ENCODE results near the gene CCNH. TPM values are rescaled to one million over a fixed set of nuclear protein-coding genes. Genes with fewer than 3 reads are reported as not detected.

The CCNH gene
- total RNA-seq: 118 TPM

DNA sequence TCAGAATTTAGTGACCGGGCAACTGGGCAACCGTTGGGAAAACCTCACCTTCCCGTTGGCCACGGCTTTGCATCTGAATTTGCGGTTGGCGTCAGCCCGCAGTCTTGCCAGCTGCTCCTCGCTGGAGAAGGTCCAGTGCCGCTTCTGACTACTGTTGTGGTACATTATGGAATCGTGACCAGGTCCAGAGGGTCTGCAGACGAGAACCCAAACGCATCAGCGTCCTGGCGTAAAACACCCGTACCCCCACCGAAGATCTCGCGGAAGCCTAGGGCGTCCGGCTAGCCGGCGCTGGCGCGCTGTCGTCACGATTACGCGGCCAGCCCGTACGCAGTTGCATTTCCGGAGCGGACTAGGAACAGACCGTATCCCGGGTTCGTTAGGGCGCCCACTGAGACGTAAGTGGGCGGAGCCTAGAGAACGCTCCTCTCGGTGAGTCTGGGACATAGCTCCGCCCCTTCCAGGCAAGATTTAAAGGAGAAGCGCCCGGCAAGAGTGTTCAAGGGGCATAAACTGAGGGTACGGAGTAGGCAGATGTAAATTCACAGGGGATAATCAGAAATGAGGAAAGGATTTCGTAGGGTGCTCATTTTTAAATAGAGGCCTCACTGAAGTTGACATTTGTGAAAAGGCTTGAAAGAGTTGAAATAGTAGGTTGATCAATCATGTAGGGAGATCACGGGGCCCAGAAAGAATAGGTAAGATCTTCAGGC lies at the start of gene CCNH:
Gene CCNH (minus strand): TSS at position 301 of the 713 bp plus-strand sequence. CDS start 136 bp downstream, at position 165.
- DNase-seq (ENCODE audit: low spot score in 2 of 2) (peak; percentile 61 to 84), FAIRE-seq (peak; percentile 95)

DNA sequence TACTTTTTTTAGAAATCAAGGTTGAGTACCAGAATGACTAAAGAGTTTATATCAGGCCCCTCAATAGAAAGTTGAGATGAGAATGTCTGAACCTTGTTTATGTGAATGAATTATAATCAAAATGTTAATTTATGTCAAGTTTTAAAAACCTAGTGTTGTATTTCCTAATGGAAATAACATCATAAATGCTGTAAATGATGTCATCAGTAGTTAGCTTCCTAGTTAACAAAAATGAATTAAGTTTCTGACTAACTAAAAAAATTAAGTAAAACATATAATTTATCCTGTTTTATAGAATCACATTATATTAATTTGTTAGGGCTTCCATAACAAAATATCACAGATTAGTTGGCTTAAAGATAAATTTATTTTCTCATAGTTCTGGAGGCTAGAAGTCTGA lies 45.0 kb upstream of the CCNH start:
- no peak for DNase-seq (ENCODE audit: low spot score in 2 of 2)
- peak; percentile 51 for FAIRE-seq

DNA sequence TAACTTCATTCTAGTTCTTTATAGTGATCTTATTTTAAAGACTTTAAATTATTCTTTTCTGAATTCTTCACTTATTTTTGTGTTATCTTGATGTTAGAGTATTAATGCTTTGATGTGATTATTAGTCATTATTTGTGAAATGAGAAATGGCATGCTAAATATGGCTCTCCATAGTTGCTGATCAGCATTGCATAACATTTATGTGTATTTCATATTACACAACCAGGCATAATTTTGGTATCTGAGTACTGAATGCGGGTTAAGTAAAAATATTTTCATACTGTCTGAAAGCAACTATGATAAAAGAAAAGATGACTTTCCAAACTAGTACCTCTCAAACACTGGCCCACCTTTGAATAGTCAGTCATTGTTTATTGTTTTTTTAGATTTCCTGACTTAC lies 41.1 kb upstream of the CCNH start:
- FAIRE-seq (peak; percentile 28), DNase-seq (ENCODE audit: low spot score in 2 of 2) (no peak)

DNA sequence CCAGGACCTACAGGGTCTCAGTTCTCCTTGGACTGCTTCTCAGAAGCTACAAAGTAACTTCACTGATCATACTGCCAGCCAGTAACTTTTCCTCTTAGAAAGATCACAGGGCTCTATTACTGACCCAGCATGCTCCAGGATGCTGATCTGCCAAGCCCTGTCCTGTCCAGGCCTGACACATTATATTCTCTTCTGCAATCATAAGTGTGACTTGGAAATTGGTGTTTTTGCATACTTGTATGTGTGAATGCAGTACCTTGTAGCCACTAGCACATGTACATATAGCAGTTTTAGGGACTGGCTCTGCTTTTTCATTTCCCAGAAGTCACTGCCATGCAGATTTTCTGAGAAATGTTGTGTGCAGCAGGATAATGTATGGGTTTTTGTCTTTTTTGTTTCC lies 40.1 kb upstream of the CCNH start:
- no peak for FAIRE-seq
- no peak for DNase-seq (ENCODE audit: low spot score in 2 of 2)

DNA sequence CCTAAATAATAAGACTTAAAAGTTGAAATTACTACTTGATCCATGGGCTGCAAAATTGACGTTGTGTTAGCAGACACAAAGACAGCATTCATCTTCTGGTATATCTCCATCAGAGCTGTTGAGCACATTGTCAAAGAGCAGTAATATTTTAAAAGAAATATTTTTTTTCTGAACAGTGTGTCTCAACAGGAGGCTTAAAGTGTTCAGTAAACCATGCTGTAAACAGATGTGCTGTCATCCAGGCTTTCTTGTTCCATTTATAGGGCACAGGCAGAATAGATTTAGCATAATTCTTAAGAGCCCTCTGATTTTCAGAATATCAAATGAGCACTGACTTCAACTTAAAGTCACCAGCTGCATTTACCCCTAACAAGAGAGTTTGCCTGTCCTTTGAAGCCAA lies 29.7 kb upstream of the CCNH start:
- no peak for FAIRE-seq
- no peak for DNase-seq (ENCODE audit: low spot score in 2 of 2)

DNA sequence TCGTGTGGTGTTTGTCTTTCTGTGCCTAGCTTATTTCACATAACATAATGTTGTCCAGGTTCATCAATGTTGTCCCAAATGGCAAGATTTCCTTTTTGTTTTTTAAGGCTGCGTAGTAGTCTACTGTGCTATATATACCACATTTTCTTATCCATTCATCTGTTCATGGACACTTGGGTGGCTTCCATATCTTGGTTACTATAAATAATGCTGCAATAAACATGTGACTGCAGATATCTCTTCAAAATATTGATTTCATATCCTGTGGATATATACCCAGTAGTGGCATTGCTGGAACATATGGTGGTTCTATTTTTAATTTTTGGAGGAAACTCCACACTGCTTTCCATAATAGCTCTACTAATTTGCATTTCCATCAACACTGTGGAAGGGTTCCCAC lies 25.5 kb upstream of the CCNH start:
- no peak for FAIRE-seq

DNA sequence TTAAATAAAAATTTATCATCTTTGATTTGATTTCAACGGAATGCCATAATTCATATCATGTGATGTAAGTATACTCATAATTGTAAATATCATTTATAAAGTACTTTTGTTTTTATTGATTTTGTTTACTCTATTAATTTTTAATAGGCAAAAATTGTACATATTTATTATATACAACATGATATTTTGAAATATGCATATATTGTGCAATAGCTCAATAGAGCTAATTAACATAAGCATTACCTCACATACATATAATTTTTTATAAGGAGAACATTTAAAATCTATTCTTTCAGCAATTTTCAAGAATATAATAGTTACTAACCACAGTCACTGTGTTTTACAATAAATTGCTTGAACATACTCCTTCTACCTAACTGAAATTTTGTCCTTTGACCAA lies 25.0 kb upstream of the CCNH start:
- FAIRE-seq (peak; percentile 94), DNase-seq (ENCODE audit: low spot score in 2 of 2) (no peak)

More for the DNA sequence above, 25.5 kb upstream of the CCNH start:
- DNase-seq (ENCODE audit: low spot score in 2 of 2): no peak

DNA sequence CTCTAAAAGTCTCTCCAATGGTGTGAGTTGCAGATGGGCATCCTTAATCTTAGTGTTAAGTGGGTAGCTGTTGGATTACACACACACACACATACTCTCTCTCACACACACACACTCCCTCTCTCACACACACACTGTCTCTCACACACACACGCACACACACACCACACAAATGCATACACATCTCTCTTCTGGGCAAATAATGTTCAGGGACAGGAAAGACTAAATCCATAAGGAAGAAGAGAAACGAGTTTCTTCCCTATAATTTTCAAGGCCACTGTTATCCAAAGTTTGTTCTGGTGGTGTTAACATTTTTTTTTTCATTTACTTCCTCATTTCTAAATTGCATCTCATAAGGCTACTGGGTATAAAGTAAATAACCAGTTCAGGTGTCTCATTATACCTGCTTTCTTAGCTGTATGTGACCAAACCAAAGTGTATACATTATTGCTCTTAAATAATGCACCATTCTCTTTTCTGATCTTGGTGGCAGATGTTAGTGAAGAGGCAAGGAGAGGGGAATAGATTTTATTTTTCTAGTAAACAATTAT lies 22.5 kb upstream of the CCNH start:
- no peak for FAIRE-seq
- no peak for DNase-seq (ENCODE audit: low spot score in 2 of 2)

DNA sequence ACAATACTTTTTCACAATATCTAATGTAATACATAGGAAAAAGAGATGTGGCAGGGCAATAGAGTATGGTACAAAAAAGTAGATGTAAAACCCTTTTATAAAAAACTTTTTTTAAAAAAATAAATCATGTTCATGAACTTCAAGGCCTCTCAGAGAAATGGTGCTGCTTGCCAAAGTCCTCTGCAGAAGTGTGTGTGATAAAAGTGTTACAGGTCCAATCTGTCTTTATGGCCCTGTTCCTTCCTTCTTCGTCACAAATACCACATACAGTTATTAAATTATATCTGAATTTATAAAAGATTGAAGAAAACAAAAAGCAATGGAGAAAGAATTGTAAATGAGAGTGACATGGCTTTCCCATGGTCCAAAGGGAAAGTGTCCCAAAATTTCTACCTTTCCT lies 21.7 kb upstream of the CCNH start:
- FAIRE-seq (no peak), DNase-seq (ENCODE audit: low spot score in 2 of 2) (no peak)

DNA sequence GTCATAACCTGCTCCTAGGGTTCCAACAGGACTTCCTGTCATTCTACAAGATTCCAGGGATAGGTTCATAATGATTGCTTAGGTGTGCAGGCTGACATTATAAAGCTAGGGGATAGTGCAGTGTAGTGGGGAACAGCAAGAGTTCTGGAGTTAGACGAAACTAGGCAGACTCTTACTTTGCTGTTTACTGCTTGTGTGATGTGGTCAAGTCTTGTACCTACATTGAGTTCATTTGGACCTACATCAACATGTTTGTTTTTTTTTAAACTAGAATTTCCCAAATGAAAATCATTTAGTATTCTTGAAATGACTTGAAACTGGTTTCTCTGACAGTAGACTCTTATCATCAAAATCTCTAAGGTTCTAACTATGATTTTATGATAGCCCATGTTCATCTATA lies 21.2 kb upstream of the CCNH start:
- FAIRE-seq: no peak
- no peak for DNase-seq (ENCODE audit: low spot score in 2 of 2)

DNA sequence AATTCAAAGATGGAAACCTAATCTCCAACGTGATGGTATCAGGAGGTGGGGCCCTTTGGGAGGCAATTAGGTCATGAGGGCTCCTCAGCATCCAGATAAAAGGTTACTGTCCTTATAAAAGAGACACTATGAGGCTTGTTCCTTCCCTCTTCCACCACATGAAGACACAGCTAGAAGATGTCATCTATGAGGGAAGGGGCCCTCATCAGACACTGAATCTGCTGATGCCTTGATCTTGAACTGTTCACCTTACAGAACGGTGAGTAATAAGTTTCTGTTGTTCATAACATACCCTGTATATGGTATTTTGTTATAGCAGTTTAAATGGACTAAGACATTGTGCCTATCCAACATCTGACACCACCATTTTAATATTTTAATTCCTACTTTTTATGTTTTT lies 19.7 kb upstream of the CCNH start:
- DNase-seq (ENCODE audit: low spot score in 2 of 2) (no peak), FAIRE-seq (no peak)

DNA sequence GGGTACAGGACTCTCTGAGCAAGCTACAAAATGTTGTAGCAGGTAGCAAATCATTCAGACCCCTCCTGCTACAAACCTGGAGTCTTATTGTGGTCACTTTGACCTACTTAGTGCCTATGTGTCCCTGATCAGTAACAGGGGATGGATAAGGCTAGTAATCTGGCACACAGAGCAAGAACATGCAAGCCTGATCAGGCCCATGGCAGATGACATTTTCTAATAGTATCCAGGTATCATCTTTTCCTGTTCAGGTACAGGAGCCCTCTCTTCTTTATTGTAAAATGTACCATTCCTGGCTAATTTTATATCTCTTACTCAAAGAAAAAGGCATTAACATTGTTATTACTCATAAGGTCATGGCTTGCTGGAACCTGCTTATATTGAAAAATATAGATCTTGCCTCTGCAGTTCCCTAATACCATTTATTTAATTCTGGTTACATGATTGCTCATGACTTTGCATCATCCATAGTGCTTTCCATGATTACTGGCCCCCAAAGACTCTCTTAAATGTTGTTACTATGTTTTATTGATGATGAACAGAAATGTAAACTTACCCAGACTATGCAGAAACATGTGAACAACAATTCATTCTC lies 18.2 kb upstream of the CCNH start:
- no peak for FAIRE-seq
- no peak for DNase-seq (ENCODE audit: low spot score in 2 of 2)

DNA sequence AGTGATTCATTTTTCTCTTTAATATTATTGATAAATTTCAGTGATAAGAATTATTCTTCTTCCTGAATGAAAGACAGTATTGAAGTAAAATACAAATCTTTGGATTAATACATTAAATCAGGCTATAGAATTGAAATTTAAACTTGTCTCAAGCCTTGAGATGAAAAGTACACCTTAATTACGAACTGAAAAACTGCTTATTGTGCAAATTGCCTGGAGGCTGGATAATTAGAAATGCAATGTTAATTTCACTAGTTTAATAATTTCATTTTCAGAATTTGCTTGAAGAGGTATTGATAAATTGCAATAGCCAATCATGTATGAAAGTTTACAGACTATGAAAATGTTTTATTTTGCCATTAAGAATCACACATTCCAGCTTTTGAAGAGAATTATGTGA lies 11.0 kb upstream of the CCNH start:
- no peak for DNase-seq (ENCODE audit: low spot score in 2 of 2)
- FAIRE-seq: peak; percentile 48

DNA sequence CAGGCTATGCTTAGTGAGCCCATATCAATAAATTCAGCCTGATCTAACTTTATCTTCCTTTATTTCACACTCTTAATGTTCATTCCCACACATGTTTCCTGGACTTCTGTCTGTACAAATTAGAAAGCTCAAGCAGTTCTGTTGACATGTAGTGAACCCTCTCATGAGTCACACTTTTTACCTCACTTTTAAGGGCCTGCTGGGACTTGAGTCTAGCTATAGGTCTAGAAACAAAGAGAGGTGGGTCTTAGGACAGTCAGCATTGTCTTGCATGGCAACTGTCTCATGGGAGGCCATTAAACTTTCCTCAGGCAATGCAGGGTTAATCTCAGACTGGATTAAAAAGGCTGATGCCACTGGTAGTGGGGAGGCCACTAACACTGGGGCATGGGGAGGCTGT lies 8.6 kb upstream of the CCNH start:
- FAIRE-seq: no peak
- no peak for DNase-seq (ENCODE audit: low spot score in 2 of 2)

DNA sequence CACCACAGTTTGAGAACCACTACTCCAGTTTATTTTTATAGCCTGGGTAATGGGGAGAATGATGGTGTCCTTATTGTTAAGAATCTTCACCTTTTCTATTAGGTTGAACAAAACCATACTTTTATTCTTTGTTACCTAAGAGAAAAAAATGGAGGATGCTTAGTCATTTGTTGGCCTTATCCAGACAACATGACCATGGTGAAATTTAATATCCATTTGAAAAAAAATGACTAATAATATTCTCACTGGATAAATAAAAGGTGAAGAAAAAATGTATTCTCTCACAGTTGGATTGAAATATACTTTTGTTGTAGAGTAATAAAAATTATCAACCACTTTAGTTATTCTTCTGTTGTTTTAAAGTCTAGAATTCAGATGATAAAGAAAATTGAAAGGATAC lies 5.8 kb upstream of the CCNH start:
- peak; percentile 17 for FAIRE-seq

DNA sequence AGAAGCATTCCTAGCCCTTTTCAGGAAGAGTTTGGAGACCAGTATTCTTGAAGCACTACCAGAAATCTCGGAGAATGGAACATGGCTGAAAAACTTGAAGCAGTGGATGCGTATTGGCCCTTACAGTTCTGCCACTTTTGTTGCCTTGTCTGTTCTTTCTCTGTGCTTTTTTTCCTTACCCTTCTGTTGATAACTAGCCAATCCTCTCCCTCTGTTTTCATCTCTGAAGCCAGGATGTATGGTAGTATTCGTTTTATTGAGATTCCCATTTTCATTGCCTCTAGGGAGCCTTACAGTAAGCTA lies 564 bp upstream of the CCNH start:
- no peak for FAIRE-seq
- no peak for DNase-seq (ENCODE audit: low spot score in 2 of 2)

More for the DNA sequence above, 5.8 kb upstream of the CCNH start:
- no peak for DNase-seq (ENCODE audit: low spot score in 2 of 2)

DNA sequence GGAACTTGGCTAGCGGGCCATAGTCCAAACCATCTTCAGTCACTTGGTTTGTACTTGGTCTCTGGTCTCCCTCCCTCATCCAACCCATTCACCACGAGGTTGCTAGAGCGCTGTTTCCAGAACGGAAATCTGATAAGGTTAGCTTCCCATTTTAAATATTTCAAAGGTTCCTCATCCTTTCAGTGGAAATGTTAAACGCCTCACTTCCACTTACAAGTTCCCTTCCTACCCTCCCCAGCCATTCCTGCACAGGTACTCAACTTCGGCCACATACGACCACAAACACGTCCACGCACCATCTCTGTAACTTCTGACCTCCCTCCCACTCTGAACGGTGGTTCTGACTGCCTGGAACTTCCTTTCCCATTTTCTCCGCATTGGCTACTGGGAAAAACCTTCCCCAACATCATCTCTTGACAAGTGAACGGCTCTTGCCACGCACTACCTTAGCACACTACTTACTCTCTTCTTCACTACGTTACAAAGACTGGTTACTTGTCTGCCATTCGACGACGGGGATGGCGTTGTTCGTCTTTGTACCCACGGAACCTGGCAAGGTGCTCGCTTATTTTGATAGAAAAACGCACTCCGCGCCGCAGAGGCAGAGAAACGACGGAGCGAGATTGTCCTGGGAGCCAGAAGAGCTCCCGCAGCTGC lies 629 bp downstream of the CCNH start:
- FAIRE-seq (no peak), DNase-seq (ENCODE audit: low spot score in 2 of 2) (no peak)

DNA sequence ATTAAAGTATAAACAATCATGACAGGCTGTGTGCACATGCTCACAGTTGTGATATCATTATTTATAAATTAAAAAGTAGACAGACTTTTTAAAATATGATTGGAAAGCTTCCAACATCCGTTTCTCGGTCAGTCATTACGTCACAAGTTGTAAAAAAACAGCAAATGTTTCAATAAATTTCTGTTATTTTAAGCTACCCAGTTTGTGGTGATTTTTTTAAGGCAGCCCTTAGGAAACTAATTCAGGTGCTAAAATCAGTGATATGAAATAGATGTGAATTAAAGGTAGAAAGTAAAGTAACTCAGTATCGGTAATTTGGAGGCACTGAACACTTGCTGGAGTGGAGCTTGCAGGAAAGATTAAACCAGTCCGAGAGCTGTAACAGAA lies 1.2 kb downstream of the CCNH start:
- FAIRE-seq: no peak

DNA sequence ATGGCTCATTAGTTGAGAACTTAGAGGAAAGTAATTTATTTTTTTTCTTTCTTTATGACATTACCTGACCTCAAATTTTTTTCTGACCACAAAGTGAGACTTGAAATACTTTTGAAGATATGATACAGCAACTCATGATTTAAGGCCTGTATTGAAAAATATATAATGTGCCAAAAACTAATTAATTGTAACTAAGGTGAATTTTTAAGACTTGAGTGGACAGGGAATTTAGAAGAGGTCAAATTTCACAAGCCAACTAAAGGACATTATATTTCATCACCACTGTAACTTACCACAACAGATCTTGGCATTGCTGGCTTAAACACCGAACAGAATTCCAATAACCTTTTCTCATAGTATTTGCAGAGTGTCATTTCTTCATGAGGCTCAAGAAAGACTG lies 1.8 kb downstream of the CCNH start:
- FAIRE-seq (no peak), DNase-seq (ENCODE audit: low spot score in 2 of 2) (no peak)

More for the DNA sequence above, 1.2 kb downstream of the CCNH start:
- DNase-seq (ENCODE audit: low spot score in 2 of 2): no peak

DNA sequence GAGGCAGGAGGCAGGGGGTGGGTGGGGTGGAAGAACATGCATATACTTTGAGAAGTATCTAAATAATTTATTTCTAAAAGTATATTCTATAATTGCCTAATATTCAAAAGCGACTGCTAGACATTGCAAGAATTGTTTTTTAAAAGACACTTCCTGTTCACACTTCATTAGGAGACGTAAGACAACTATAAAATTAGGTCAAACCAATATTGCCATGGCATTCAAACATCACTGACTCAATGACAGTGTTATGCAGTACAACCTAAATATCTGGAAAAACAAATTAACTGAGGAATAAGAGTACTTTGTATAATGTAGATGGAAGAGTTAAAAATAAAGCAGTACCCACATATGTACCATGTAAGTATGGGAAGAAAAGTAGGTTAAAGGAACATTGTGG lies 4.5 kb downstream of the CCNH start:
- FAIRE-seq: no peak
- no peak for DNase-seq (ENCODE audit: low spot score in 2 of 2)

DNA sequence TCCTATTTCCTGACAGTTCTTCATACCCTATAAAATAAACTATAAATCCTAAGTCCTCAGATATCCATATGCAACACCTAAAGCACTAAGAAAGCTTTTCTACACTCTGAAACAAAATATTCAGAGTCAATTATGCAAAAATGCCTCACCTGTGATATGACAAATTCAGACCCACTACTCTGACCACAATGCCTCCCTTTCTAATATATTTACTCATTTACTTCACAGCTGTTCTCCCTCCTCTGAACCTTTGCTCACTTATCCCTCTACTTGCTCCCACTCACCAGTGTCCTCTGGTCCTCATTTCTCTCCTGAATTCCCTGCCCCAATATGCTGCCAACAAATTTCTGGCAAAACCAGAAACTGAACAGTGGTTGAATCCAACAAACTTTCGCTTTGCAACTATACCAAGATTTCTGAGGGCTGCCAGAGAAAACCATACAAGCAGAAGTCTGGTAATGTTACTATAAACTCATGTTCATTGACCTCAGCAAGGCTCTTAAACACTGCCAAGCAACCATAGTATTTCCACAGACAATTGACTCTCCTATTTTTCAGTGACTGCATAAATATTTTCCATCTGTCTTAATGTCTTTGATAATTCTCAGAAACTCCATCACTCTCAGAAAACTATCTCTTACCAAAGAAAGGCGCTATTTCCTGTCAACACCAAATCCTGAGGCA lies 7.1 kb downstream of the CCNH start:
- DNase-seq (ENCODE audit: low spot score in 2 of 2) (no peak), FAIRE-seq (no peak)
